ENCODE results near the gene DRC1.

DRC1 gene

GRCh38 chr2:26450031-26450635, 48.4 kb downstream of the DRC1 start:
- TF ChIP-seq REST (IDR thresholded peaks at IDR 0.05; ENCODE audit: low read depth) (no peak), EP300 (IDR thresholded peaks at IDR 0.05; ENCODE audit: borderline replicate concordance) (no peak), CREB1 (IDR thresholded peaks at IDR 0.05; ENCODE audit: low read depth) (no peak), TEAD4 (IDR thresholded peaks at IDR 0.05) (no peak), MAX (IDR thresholded peaks at IDR 0.05) (no peak), FOXM1 (IDR thresholded peaks at IDR 0.05; ENCODE audit: borderline replicate concordance, low read depth) (no peak), USF1 (IDR thresholded peaks at IDR 0.05) (no peak), CEBPB (IDR thresholded peaks at IDR 0.05) (no peak), NFIC (IDR thresholded peaks at IDR 0.05) (no peak), TAF1 (IDR thresholded peaks at IDR 0.05; ENCODE audit: low read depth) (no peak), TCF12 (IDR thresholded peaks at IDR 0.05; ENCODE audit: low read depth) (no peak), ZBTB7A (IDR thresholded peaks at IDR 0.05; ENCODE audit: low read depth) (no peak), EGR1 (IDR thresholded peaks at IDR 0.05) (no peak), YY1 (IDR thresholded peaks at IDR 0.05; ENCODE audit: low read depth) (no peak), RAD21 (IDR thresholded peaks at IDR 0.05; ENCODE audit: low read depth) (no peak)

GRCh38 chr2:26451700-26452099, 50.0 kb downstream of the DRC1 start:
- no peak for TF ChIP-seq FOXM1 (IDR thresholded peaks at IDR 0.05; ENCODE audit: borderline replicate concordance, low read depth)
- no peak for TF ChIP-seq YY1 (IDR thresholded peaks at IDR 0.05; ENCODE audit: low read depth)
- TF ChIP-seq TAF1 (IDR thresholded peaks at IDR 0.05; ENCODE audit: low read depth), result no peak
- TF ChIP-seq NFIC (IDR thresholded peaks at IDR 0.05), result no peak
- no peak for TF ChIP-seq MAX (IDR thresholded peaks at IDR 0.05)
- TF ChIP-seq USF1 (IDR thresholded peaks at IDR 0.05), result no peak
- TF ChIP-seq TEAD4 (IDR thresholded peaks at IDR 0.05), result no peak
- no peak for TF ChIP-seq REST (IDR thresholded peaks at IDR 0.05; ENCODE audit: low read depth)
- no peak for TF ChIP-seq CEBPB (IDR thresholded peaks at IDR 0.05)
- no peak for TF ChIP-seq RAD21 (IDR thresholded peaks at IDR 0.05; ENCODE audit: low read depth)
- no peak for TF ChIP-seq CREB1 (IDR thresholded peaks at IDR 0.05; ENCODE audit: low read depth)
- no peak for TF ChIP-seq TCF12 (IDR thresholded peaks at IDR 0.05; ENCODE audit: low read depth)
- no peak for TF ChIP-seq ZBTB7A (IDR thresholded peaks at IDR 0.05; ENCODE audit: low read depth)
- TF ChIP-seq EGR1 (IDR thresholded peaks at IDR 0.05), result no peak

GRCh38 chr2:26453421-26454329, 52.0 kb downstream of the DRC1 start:
- TF ChIP-seq CEBPB (IDR thresholded peaks at IDR 0.05), result no peak
- TF ChIP-seq USF1 (IDR thresholded peaks at IDR 0.05), result no peak
- TF ChIP-seq NFIC (IDR thresholded peaks at IDR 0.05), result no peak
- TF ChIP-seq EP300 (IDR thresholded peaks at IDR 0.05; ENCODE audit: borderline replicate concordance), result no peak
- no peak for TF ChIP-seq RAD21 (IDR thresholded peaks at IDR 0.05; ENCODE audit: low read depth)
- TF ChIP-seq CREB1 (IDR thresholded peaks at IDR 0.05; ENCODE audit: low read depth), result no peak
- no peak for TF ChIP-seq TCF12 (IDR thresholded peaks at IDR 0.05; ENCODE audit: low read depth)
- no peak for TF ChIP-seq REST (IDR thresholded peaks at IDR 0.05; ENCODE audit: low read depth)
- TF ChIP-seq ZBTB7A (IDR thresholded peaks at IDR 0.05; ENCODE audit: low read depth), result no peak
- TF ChIP-seq TEAD4 (IDR thresholded peaks at IDR 0.05), result no peak
- no peak for TF ChIP-seq YY1 (IDR thresholded peaks at IDR 0.05; ENCODE audit: low read depth)
- TF ChIP-seq EGR1 (IDR thresholded peaks at IDR 0.05), result no peak
- no peak for TF ChIP-seq MAX (IDR thresholded peaks at IDR 0.05)
- TF ChIP-seq FOXM1 (IDR thresholded peaks at IDR 0.05; ENCODE audit: borderline replicate concordance, low read depth), result no peak
- no peak for TF ChIP-seq TAF1 (IDR thresholded peaks at IDR 0.05; ENCODE audit: low read depth)
